ENCODE data around the gene RAB1A. TPM values are rescaled to one million over a fixed set of nuclear protein-coding genes. Genes with fewer than 3 reads are reported as not detected.

The RAB1A gene
- total and polyA plus RNA-seq, 9 of the 15 experiments (the other 6 are each of a cell fraction or from before 2014, with no cell fraction given): 43.8 to 163 (median 67.7) TPM

DNA sequence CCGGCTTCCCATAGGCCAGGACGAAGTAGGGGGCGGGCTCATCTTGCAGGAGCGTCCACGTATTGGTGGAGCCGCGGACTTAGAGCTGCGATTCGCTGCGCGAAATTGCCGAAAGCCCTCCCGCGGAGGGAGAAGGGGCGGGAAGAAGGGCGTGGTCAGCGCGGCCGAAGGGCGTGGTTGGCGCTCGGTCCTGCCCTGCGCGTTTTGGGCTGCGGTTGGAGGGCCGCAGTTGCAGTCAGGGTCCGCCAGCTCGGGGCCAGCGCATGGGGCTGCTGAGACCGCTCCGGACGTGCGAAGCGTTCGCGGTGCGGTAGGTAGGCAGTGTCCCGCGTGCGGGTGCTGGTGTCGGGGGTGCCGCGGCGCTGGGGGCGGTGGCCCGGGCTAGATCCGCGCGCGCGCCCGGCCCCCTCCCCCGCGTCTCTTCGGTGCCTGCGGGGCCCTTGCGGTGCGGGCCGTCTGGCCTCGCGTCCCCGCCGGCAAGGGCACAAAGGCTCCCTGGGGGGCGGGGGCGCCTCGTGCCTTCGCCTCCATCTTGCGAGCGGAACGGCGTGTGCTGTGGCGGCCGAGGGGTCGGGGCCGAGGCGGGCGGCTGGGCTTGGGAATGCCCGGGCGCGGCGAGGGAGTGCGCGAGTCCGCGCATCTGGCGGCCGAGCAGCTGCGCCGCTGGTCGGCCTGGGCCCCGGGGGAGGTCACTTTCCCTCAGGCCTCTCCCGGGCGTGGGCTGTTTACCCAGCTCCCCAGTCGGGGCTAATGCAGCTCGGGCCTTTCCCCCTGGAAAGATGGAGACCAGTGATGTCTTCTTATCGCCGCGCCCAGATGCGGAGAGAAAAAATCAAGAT lies 73.5 kb downstream of the RAB1A start, which contains the start of gene CEP68 (continued):
- TF ChIP-seq EZH2 (IDR thresholded peaks at IDR 0.05; ENCODE audit: borderline replicate concordance, low read depth, low read length): no peak
- TF ChIP-seq SAP30 (IDR thresholded peaks at IDR 0.05; ENCODE audit: borderline replicate concordance, insufficient read depth, low read depth, low read length, poor library complexity, severe bottlenecking): peak; percentile 82
- no peak for TF ChIP-seq CSDE1 (IDR thresholded peaks at IDR 0.05)
- no peak for TF ChIP-seq ZNF143 (CRISPR knock-in tag; IDR thresholded peaks at IDR 0.05)
- TF ChIP-seq, protein P1, sequence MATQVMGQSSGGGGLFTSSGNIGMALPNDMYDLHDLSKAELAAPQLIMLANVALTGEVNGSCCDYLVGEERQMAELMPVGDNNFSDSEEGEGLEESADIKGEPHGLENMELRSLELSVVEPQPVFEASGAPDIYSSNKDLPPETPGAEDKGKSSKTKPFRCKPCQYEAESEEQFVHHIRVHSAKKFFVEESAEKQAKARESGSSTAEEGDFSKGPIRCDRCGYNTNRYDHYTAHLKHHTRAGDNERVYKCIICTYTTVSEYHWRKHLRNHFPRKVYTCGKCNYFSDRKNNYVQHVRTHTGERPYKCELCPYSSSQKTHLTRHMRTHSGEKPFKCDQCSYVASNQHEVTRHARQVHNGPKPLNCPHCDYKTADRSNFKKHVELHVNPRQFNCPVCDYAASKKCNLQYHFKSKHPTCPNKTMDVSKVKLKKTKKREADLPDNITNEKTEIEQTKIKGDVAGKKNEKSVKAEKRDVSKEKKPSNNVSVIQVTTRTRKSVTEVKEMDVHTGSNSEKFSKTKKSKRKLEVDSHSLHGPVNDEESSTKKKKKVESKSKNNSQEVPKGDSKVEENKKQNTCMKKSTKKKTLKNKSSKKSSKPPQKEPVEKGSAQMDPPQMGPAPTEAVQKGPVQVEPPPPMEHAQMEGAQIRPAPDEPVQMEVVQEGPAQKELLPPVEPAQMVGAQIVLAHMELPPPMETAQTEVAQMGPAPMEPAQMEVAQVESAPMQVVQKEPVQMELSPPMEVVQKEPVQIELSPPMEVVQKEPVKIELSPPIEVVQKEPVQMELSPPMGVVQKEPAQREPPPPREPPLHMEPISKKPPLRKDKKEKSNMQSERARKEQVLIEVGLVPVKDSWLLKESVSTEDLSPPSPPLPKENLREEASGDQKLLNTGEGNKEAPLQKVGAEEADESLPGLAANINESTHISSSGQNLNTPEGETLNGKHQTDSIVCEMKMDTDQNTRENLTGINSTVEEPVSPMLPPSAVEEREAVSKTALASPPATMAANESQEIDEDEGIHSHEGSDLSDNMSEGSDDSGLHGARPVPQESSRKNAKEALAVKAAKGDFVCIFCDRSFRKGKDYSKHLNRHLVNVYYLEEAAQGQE (IDR thresholded peaks at IDR 0.05; ENCODE audit: borderline replicate concordance): no peak; the same call in 1 of the 2 replicates
- TF ChIP-seq, protein P1 (CRISPR knock-in tag; IDR thresholded peaks at IDR 0.05; ENCODE audit: low read depth): peak; percentile 70
- no peak for TF ChIP-seq PTTG1 (tag; IDR thresholded peaks at IDR 0.05; ENCODE audit: low read depth)
- TF ChIP-seq, protein P2, sequence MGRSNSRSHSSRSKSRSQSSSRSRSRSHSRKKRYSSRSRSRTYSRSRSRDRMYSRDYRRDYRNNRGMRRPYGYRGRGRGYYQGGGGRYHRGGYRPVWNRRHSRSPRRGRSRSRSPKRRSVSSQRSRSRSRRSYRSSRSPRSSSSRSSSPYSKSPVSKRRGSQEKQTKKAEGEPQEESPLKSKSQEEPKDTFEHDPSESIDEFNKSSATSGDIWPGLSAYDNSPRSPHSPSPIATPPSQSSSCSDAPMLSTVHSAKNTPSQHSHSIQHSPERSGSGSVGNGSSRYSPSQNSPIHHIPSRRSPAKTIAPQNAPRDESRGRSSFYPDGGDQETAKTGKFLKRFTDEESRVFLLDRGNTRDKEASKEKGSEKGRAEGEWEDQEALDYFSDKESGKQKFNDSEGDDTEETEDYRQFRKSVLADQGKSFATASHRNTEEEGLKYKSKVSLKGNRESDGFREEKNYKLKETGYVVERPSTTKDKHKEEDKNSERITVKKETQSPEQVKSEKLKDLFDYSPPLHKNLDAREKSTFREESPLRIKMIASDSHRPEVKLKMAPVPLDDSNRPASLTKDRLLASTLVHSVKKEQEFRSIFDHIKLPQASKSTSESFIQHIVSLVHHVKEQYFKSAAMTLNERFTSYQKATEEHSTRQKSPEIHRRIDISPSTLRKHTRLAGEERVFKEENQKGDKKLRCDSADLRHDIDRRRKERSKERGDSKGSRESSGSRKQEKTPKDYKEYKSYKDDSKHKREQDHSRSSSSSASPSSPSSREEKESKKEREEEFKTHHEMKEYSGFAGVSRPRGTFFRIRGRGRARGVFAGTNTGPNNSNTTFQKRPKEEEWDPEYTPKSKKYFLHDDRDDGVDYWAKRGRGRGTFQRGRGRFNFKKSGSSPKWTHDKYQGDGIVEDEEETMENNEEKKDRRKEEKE (IDR thresholded peaks at IDR 0.05; ENCODE audit: borderline replicate concordance in 1 of 2, control insufficient read depth in 1 of 2, low read depth in 2 of 2, low read length in 1 of 2): no peak
- peak; percentile 94; the same call in 1 of the 2 replicates for TF ChIP-seq ZC3H4 (CRISPR knock-in tag; IDR thresholded peaks at IDR 0.05; ENCODE audit: borderline replicate concordance)
- no peak for TF ChIP-seq POLR2AphosphoS2 (IDR thresholded peaks at IDR 0.05; ENCODE audit: low read length)
- peak; percentile 44; the same call in 1 of the 2 replicates for TF ChIP-seq PHF21A (IDR thresholded peaks at IDR 0.05; ENCODE audit: borderline replicate concordance, low read depth)
- TF ChIP-seq ZNF717 (CRISPR knock-in tag; IDR thresholded peaks at IDR 0.05): no peak
- TF ChIP-seq, protein P3, sequence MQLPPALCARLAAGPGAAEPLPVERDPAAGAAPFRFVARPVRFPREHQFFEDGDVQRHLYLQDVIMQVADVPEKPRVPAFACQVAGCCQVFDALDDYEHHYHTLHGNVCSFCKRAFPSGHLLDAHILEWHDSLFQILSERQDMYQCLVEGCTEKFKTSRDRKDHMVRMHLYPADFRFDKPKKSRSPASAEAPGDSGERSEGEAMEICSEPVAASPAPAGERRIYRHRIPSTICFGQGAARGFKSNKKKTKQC (CRISPR knock-in tag; IDR thresholded peaks at IDR 0.05): peak; percentile 48; the same call in 1 of the 2 replicates

All from K562 (cell line).